Vagina (tissue), 2 donors: ENCODE measurements around the gene PPM1E. TPM values are rescaled to one million over a fixed set of nuclear protein-coding genes. Genes with fewer than 3 reads are reported as not detected.

Source experiments
- DNase-seq, 2 donors: peaks; one replicate each; pipeline ENCODE4 v3.0.0-alpha.2; 2017; ENCODE audit errors: extremely low spot score in 2 of 2
- H3K27ac ChIP-seq: fragments of 200-600 bp; sonication (generic); one replicate; pipeline ENCODE4 v1.5.1; 2019
- H3K27me3 ChIP-seq: fragments of 200-600 bp; sonication (generic); one replicate; pipeline ENCODE4 v1.5.1; 2019
- H3K36me3 ChIP-seq, 2 donors: fragments of 200-600 bp; sonication (generic); one replicate each; pipeline ENCODE4 v1.5.1; 2017 to 2019
- H3K4me1 ChIP-seq: fragments of 200-600 bp; sonication (generic); one replicate; pipeline ENCODE4 v1.5.1; 2019
- H3K4me3 ChIP-seq, 2 donors: fragments of 200-600 bp; sonication (generic); 1 replicate in 1 of 2; 2 replicates in 1 of 2; pipeline ENCODE4 v1.5.1; 2016 to 2019
- H3K9me3 ChIP-seq: fragments of 200-600 bp; sonication (generic); one replicate; pipeline ENCODE4 v1.5.1; 2019
- POLR2A ChIP-seq, 2 donors: fragments of 450-650 bp; IDR thresholded peaks; one replicate each; pipeline ENCODE4 v1.6.1; 2017; ENCODE audit warnings: antibody characterized with exemption in 2 of 2, mild to moderate bottlenecking in 2 of 2, moderate library complexity in 2 of 2
- POLR2AphosphoS5 ChIP-seq, 2 donors: sonication (generic); formaldehyde crosslinking; IDR thresholded peaks; one replicate each; pipeline ENCODE4 v1.9.0; 2017; ENCODE audit warnings: antibody characterized with exemption in 2 of 2, mild to moderate bottlenecking in 2 of 2, low read depth in 1 of 2; ENCODE audit not compliant: insufficient read depth in 1 of 2
- intact Hi-C: fragments of 100-400 bp; cut with DNase I; formaldehyde crosslinking; loops from one replicate; pipeline ENCODE4 v1.15.1; 2023
- total RNA-seq: library from RNA; depleted of rRNA; stranded (reverse); fragments of >200 nt; gene quantifications from one replicate; pipeline ENCODE4 v1.2.3, GENCODE V29; 2016
- TF ChIP-seq, protein P1 (sequence below), 3 experiments: fragments of 450-650 bp in 2 of 3; fragments of 200-600 bp in 1 of 3; sonication (generic) in 1 of 3; IDR thresholded peaks; one replicate each; pipeline ENCODE4 v1.5.1; 2017 to 2019; ENCODE audit warnings: antibody characterized with exemption in 3 of 3, mild to moderate bottlenecking in 2 of 3, moderate library complexity in 2 of 3

Gene PPM1E
- total RNA-seq, 1 donor from 2014 or later: 0.25 TPM

DNA sequence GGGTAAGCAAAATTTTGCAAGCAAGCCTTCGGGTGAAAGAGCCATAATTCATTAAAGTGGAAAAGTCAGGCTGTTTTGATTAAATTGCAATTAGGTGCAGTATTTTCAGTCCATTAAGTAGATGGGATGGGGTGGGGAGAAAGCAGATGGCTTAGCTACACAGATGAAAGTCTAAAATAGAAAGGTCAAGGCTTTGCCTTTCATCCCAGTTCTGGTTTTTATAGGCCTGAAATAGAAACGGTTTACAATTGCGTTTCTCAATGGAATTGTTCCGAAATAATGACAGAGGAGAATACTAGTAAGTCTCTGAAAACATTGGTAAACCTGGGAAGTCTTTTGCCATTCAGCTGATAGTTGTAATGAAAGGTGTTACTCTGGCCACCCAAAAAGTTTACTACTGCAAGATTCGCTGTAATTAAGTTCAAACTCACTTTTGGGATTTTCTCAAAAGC is 1.5 kb downstream of the PPM1E start:
- Histone ChIP-seq H3K9me3 (no peaks in the 10 kb centered on the region), H3K4me1 (peaks cover 22% of the 10 kb centered on the region), H3K27me3 (no peaks in the 10 kb centered on the region), H3K27ac (no peak overlapping the region), H3K4me3 (peak overlapping the region; percentile 57 to 63), H3K36me3 (no peaks in the 10 kb centered on the region)
- TF ChIP-seq, protein P1, sequence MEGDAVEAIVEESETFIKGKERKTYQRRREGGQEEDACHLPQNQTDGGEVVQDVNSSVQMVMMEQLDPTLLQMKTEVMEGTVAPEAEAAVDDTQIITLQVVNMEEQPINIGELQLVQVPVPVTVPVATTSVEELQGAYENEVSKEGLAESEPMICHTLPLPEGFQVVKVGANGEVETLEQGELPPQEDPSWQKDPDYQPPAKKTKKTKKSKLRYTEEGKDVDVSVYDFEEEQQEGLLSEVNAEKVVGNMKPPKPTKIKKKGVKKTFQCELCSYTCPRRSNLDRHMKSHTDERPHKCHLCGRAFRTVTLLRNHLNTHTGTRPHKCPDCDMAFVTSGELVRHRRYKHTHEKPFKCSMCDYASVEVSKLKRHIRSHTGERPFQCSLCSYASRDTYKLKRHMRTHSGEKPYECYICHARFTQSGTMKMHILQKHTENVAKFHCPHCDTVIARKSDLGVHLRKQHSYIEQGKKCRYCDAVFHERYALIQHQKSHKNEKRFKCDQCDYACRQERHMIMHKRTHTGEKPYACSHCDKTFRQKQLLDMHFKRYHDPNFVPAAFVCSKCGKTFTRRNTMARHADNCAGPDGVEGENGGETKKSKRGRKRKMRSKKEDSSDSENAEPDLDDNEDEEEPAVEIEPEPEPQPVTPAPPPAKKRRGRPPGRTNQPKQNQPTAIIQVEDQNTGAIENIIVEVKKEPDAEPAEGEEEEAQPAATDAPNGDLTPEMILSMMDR (IDR thresholded peaks at IDR 0.05): no peak
- TF ChIP-seq POLR2A (IDR thresholded peaks at IDR 0.05) (no peak), POLR2AphosphoS5 (IDR thresholded peaks at IDR 0.05; ENCODE audit: insufficient read depth in 1 of 2, low read depth in 1 of 2) (no peak)
- DNase-seq: no peak
- intact Hi-C loops: no loop called here

DNA sequence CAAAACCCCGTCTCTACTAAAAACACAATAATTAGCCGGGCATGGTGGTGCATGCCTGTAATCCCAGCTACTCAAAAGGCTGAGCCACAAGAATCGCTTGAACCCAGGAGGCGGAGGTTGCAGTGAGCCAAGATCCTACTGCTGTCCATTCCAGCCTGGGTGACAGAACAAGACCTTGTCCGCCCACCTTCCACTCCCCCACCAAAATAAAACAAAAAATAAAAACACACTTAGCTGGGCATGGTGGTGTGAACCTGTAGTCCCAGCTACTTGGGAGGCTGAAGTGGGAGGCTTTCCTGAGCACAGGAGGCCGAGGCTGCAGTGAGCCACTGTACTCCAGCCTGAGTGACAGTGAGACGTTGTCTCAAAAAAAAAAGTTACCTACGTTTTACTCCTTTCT is 3.2 kb downstream of the PPM1E start:
- no peak overlapping the region for H3K4me3 ChIP-seq
- no peaks in the 10 kb centered on the region for H3K36me3 ChIP-seq
- intact Hi-C loops: no loop called here
- H3K9me3 ChIP-seq: no peaks in the 10 kb centered on the region
- H3K27me3 ChIP-seq: no peaks in the 10 kb centered on the region
- DNase-seq: no peak
- H3K4me1 ChIP-seq: peaks cover 22% of the 10 kb centered on the region
- H3K27ac ChIP-seq: no peak overlapping the region
- TF ChIP-seq POLR2AphosphoS5 (IDR thresholded peaks at IDR 0.05; ENCODE audit: insufficient read depth in 1 of 2, low read depth in 1 of 2) (no peak), POLR2A (IDR thresholded peaks at IDR 0.05) (no peak)
- TF ChIP-seq, protein P1 (IDR thresholded peaks at IDR 0.05): no peak

DNA sequence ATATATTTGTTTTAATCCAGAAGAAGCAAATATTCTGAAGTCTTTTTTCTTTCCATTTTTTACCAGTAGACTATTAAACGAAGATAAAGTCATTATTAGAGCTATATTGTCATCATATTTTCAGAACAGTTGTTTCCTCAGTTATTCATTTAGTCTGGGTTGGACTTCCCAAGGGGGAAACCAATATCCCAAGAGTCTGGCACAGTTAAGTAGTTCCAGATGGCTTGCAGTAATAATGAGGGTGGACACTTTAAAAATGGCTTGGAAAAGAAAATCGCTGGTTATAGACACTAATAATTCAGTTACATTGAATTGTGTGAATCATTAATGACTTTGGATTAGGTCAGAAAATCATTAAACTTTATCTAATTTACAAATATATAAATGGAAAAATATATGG is 3.9 kb downstream of the PPM1E start:
- Histone ChIP-seq H3K4me1 (peaks cover 22% of the 10 kb centered on the region), H3K4me3 (no peak overlapping the region), H3K27me3 (no peaks in the 10 kb centered on the region), H3K27ac (no peak overlapping the region), H3K9me3 (no peaks in the 10 kb centered on the region), H3K36me3 (no peaks in the 10 kb centered on the region)
- TF ChIP-seq POLR2A (IDR thresholded peaks at IDR 0.05) (no peak), POLR2AphosphoS5 (IDR thresholded peaks at IDR 0.05; ENCODE audit: insufficient read depth in 1 of 2, low read depth in 1 of 2) (no peak)
- TF ChIP-seq, protein P1 (IDR thresholded peaks at IDR 0.05): no peak
- intact Hi-C loops: no loop called here
- DNase-seq: no peak

DNA sequence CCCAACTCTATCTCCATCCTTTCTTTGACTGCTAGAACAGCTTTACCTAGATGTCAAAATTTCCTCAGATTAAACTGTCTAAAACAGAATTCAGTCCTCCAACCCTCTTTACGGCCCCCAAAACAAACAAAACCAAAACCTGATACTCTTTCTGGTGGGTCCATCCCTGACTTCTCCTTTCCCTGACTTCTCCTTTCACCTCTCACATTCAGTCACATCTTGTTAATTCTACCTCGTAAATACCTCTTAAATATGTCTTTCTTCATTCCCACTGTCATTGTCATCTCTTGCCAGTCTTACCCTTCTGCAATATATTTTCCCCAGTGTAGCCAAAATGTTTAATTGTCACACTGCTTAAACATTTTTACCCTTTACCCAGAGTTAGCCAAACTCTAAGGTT is 4.6 kb downstream of the PPM1E start:
- Histone ChIP-seq H3K9me3 (no peaks in the 10 kb centered on the region), H3K27ac (no peak overlapping the region), H3K36me3 (no peaks in the 10 kb centered on the region), H3K4me1 (peaks cover 21% of the 10 kb centered on the region), H3K4me3 (no peak overlapping the region), H3K27me3 (no peaks in the 10 kb centered on the region)
- no peak for DNase-seq
- TF ChIP-seq, protein P1 (IDR thresholded peaks at IDR 0.05): no peak
- TF ChIP-seq POLR2AphosphoS5 (IDR thresholded peaks at IDR 0.05; ENCODE audit: insufficient read depth in 1 of 2, low read depth in 1 of 2) (no peak), POLR2A (IDR thresholded peaks at IDR 0.05) (no peak)
- intact Hi-C loops: no loop called here

DNA sequence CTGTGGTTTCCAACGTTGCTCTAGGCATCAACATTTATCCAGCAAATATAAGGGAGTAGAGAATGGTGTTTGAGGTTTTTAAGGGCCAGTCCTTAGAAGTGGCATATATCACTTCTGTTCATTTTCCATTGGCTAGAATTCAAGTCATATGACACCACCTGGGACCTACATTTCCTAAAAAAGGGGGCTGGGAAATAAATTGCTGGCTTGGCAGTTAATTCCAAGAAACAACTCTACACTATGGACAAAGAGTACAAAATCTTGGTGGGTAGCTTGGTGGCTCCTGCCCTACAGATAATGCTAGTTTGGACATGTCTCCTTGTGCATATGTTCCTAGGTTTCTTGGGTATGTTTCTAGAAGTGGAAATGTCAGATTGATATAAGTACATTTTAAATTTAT is 7.6 kb downstream of the PPM1E start:
- H3K4me1 ChIP-seq: no peaks in the 10 kb centered on the region
- intact Hi-C loops: no loop called here
- no peak overlapping the region for H3K27ac ChIP-seq
- no peaks in the 10 kb centered on the region for H3K36me3 ChIP-seq
- H3K9me3 ChIP-seq: no peaks in the 10 kb centered on the region
- H3K4me3 ChIP-seq: no peak overlapping the region
- no peak for DNase-seq
- H3K27me3 ChIP-seq: no peaks in the 10 kb centered on the region
- no peak for TF ChIP-seq POLR2A (IDR thresholded peaks at IDR 0.05)
- TF ChIP-seq POLR2AphosphoS5 (IDR thresholded peaks at IDR 0.05; ENCODE audit: insufficient read depth in 1 of 2, low read depth in 1 of 2): no peak
- TF ChIP-seq, protein P1 (IDR thresholded peaks at IDR 0.05): no peak
